GM12865 (cell line): ENCODE data around the gene MCU.

ENCODE experiments used
- DNase-seq: peaks from one replicate; pipeline ENCODE4 v3.0.0; 2010; ENCODE audit warnings: low read depth
- H3K4me3 ChIP-seq: 2 replicates; pipeline ENCODE4 v1.5.1; 2011; ENCODE audit warnings: mild to moderate bottlenecking, low read depth, low read length, control low read depth
- TF ChIP-seq, protein P1 (sequence below): IDR thresholded peaks from 2 replicates; pipeline ENCODE4 v1.5.1; 2011; ENCODE audit warnings: low read length, control low read depth, low read depth, inconsistent platforms; ENCODE audit not compliant: insufficient read depth; ENCODE audit errors: missing control alignments

The MCU gene

DNA sequence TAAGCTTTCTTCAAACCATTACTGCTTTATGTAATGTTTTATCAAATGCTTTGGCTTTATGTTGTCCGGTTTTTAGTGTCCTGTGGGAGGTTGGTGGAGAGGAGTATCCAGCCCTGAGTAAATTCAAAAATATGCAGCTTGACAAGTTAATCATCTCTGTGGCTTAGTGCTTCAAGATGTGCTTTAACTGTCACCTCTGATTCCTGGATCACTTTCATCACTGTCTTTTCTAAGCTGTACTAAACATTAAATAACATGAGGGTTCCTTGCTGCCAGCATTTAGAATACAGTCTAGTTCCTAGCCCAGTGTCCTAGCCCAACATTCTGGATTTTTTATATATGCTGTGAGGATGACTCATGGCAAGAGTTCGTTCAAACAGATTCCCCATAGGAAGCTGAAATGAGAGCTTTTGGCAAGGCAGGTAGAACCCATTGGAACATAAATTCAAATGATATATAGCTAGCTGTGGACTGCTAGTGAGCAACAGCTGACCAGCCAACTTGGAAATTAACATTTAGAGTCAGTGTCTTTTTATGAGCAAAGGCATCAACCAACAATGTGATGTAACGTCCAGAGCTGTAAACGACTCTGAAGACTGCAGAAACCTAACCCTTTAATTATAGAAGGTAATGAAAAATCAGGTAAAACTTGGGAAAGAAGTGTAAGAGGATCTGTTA lies 120.9 kb downstream of the MCU start:
- no peak for DNase-seq
- no peak overlapping the region for H3K4me3 ChIP-seq
- TF ChIP-seq, protein P1, sequence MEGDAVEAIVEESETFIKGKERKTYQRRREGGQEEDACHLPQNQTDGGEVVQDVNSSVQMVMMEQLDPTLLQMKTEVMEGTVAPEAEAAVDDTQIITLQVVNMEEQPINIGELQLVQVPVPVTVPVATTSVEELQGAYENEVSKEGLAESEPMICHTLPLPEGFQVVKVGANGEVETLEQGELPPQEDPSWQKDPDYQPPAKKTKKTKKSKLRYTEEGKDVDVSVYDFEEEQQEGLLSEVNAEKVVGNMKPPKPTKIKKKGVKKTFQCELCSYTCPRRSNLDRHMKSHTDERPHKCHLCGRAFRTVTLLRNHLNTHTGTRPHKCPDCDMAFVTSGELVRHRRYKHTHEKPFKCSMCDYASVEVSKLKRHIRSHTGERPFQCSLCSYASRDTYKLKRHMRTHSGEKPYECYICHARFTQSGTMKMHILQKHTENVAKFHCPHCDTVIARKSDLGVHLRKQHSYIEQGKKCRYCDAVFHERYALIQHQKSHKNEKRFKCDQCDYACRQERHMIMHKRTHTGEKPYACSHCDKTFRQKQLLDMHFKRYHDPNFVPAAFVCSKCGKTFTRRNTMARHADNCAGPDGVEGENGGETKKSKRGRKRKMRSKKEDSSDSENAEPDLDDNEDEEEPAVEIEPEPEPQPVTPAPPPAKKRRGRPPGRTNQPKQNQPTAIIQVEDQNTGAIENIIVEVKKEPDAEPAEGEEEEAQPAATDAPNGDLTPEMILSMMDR = no peak

DNA sequence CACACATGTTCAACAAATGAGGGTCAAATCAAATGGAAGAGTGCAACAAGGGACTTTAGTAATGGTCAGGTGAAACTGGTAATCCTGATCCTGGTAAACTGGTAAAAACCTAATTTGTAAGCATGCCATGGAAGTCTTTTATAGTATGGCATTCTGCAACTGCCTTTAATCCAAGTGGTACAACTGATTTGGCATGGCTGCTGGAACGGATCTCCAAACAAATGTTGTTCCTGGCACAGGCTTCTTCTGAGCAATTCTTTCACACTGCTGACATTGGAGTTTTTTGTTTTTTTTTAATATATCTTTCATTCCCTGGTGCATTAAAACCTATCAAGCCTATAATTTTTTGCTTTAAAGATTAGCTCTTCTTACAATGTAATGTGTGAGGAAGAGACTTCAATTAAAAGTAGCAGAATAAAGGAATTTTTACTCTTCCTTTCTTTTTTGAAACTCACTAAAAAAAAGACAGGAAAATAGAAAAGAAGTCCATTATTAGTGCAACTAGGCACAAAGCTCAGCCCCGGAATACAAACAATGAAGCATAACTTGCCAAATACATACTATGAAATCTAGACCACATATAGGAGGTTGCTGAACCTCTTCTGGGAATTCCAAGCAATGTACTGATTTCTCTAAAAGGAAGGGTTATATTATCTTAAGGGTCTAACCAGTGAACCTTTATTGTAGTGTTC lies 122.3 kb downstream of the MCU start:
- H3K4me3 ChIP-seq = no peak overlapping the region
- TF ChIP-seq, protein P1 = no peak
- DNase-seq = no peak

DNA sequence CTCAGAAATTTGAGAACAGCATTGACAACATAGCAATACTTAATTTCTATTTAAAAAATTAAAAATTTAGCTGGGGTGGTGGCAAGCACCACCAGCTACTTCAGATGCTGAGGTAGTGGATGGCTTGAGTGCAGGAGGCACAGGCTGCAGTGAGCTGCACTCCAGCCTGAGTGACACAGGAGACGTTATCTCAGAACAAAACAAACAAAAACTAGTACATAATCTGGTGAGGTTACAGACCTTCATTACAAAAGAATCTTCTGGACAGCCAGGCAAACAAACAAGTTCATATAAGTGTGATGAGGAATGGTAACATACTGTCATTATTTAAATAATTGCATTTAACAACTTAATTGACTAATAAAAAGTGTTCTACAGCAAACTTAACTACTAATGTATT lies 124.6 kb downstream of the MCU start:
- no peak for DNase-seq
- H3K4me3 ChIP-seq = no peak overlapping the region
- TF ChIP-seq, protein P1 = no peak

DNA sequence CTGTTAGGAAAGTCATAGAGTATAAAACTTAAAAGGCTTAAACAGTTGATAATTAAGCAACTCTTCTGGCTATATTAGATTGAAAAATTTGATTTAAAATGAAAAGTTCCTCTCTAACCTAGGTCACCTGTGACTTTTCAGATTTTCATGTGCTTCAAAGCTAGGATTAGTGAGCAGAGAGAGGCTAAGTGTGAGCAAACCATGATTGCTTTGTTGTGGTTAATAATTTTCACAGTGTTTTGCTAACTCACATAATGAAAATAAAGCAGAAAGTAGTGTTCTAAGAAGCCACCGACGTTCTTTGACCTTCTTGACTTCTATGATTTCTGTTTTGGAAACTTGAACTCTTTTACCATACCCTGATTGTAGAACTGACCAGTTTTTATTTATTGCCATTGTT lies 126.1 kb downstream of the MCU start:
- no peak overlapping the region for H3K4me3 ChIP-seq
- DNase-seq = no peak
- TF ChIP-seq, protein P1 = no peak

DNA sequence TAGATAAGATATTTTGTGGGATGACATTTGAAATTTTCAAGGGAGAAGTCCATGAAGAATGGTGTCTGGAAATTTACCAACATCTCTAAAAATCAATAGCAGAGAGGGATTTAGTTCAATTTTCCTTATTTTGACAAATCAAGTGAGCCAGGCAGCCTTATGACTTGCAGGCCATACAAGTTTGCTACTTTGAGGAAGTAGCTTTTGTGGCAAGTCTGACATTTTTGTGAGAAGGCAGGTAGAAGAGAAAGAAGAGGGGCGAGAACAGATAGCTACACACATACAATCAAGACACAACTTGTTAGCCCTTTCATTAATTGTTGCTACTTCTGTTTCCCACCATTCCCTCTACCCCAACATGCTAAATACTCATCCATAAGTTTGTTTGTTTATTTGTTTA lies 127.1 kb downstream of the MCU start:
- TF ChIP-seq, protein P1 = no peak
- DNase-seq = no peak
- no peak overlapping the region for H3K4me3 ChIP-seq

DNA sequence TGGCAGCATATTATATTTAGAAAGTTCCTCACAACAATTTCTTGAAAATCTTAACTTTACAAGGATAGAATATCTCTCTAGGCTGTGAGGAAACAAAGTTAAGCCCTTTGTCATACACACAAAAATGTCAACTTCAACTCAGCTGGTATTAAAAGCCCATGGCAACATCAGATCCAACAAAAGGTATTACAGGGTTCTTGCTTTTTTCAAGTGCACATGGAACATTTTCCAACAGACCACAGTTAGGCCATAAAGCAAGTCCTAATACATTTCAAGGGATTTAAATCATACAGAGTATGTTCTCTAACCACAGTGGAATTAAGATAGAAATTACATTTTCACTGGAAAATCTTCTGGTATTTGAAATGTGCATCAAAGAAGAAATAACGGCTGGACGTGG lies 129.7 kb downstream of the MCU start:
- TF ChIP-seq, protein P1 = no peak
- H3K4me3 ChIP-seq = no peak overlapping the region
- DNase-seq = no peak
